ENCODE measurements around the gene BCL2A1. TPM values are rescaled to one million over a fixed set of nuclear protein-coding genes. Genes with fewer than 3 reads are reported as not detected.
"Not testable (repeated sequence)": the region's sequence is repeated elsewhere in the genome, so short reads cannot be mapped to it uniquely, and the experiment has no call there.

Gene BCL2A1
- total RNA-seq, 1 donor from 2014 or later = 8.2 TPM

GRCh38 chr15:79923079-79923514, 47.9 kb downstream of the BCL2A1 start:
- peak; percentile 28 for DNase-seq

DNA sequence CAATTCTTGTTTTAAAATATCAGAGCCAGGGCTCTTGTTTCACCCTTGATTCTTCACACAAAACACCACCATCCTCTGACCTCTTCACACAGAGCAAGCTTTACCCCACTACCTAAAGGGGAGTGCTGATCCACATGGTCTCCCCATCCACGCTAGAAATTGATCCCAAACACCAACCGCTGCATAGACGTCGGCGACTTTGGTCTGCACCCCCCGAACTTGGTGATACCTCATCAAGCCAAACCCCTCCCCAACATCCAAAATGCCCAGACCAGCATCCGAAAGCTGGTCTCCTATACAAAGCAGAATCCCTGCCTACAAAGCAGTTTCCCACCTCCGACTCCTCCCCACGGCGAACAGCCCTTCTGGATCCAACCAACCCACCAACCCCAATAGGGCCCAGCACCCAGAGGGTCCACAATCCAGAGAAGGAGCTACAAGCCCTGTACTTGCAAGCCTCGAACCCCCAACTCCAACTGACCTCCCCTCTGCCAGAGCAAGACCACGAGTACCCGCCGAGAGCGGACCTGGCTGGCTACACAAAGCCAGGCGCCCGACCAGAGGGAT, 48.4 kb downstream of the BCL2A1 start:
- DNase-seq = no peak

GRCh38 chr15:79919749-79920511, 51.1 kb downstream of the BCL2A1 start:
- no peak for DNase-seq

DNA sequence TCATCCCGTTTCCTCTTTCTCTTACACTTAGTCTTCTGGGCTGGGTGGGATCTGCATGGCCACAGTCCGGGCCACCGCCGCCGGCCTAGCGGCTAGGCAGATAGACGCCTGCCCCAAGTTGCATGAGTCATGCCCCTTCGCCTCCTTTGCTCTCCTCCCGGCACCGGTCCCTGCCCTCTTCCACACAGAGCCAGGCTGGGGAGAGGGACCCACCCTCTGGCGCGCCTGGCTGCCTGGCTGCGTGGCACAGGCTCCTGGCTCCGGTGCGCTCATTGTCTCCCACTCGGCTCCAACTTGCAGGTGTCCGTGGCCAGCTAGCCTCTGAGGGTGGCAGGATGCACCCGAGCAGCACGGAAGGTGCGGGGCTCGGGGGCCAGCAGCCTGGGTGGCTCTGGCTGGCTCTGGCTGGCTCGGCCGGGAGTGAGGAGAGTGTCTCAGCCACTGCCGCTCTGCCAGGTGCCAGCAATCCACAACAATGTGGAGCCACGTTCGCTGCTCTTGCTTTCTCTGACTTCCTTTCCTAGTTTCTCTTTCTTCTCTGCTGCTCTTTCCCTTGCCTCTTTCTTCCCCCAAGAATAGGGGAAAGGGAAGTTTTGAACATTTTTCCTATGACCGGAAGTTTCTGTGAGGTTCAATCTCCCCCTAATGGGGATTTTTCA, 51.8 kb downstream of the BCL2A1 start:
- no peak for DNase-seq

GRCh38 chr15:79918278-79918677, 52.7 kb downstream of the BCL2A1 start:
- no peak for DNase-seq

GRCh38 chr15:79916502-79917132, 54.4 kb downstream of the BCL2A1 start:
- DNase-seq = no peak

DNA sequence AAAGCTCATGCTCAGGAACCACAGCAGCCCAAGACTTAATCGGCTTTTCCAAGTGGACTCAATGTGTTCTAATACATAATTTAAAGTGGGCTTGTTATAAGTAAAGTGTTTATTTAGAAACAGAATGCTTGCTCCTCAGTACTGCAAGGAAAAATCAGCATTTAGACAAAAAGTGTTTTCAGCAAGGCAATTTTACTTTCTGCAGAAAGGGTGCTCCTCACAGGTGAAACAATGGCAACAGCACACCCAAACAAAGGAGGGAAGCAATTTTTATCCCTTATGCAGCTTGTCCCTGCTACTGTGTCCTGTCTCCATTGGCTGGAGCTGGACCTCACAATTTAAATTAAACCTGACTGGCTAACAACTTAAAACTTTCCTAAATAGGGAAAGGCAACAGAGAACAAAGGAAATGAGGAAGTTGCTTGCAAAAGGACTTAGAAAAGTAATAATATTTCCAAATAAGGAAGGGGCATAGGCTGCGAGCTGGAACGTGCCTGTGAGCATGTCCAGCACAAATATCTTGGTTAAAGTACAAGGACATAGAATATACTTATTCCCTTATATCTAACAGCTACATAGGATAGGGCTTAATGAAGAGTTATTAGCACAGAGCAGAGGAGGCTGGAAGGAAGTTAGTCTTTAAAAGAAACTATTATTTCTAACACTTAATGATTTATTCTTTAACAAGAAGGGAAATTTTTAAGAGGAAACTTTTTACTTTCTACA, 55.1 kb downstream of the BCL2A1 start:
- not testable (repeated sequence) for DNase-seq

GRCh38 chr15:79914728-79915127, 56.3 kb downstream of the BCL2A1 start:
- DNase-seq = no peak

Other genes starting within 250 kb of the BCL2A1 start
- gene MTHFS, start 74.2 kb downstream of the BCL2A1 start, total RNA-seq = 14.7 TPM
- gene ZFAND6, start 88.5 kb upstream of the BCL2A1 start, total RNA-seq = 120 TPM
- gene FAH, start 181.8 kb upstream of the BCL2A1 start, total RNA-seq = 17.9 TPM